ENCODE data around the gene EPOP.

EPOP gene

GRCh38 chr17:38663125-38663751 lies 11.5 kb downstream of the EPOP start:
- no peak overlapping the region for H3K27ac ChIP-seq
- H2AFZ ChIP-seq = no peak overlapping the region
- no peaks in the 10 kb centered on the region for H3K79me2 ChIP-seq
- H3K9me3 ChIP-seq (ENCODE audit: control insufficient read depth, low read length) = no peaks in the 10 kb centered on the region
- no peaks in the 10 kb centered on the region for H3K36me3 ChIP-seq (ENCODE audit: control insufficient read depth, insufficient read depth, low read length)
- H3K4me3 ChIP-seq (ENCODE audit: low read depth, low read length) = no peak overlapping the region
- H3K4me1 ChIP-seq = no peaks in the 10 kb centered on the region
- no peaks in the 10 kb centered on the region for H3K27me3 ChIP-seq (ENCODE audit: control insufficient read depth, insufficient read depth, low read length)
- H3K4me2 ChIP-seq (ENCODE audit: low read length) = no peak overlapping the region
- TF ChIP-seq, protein P1, sequence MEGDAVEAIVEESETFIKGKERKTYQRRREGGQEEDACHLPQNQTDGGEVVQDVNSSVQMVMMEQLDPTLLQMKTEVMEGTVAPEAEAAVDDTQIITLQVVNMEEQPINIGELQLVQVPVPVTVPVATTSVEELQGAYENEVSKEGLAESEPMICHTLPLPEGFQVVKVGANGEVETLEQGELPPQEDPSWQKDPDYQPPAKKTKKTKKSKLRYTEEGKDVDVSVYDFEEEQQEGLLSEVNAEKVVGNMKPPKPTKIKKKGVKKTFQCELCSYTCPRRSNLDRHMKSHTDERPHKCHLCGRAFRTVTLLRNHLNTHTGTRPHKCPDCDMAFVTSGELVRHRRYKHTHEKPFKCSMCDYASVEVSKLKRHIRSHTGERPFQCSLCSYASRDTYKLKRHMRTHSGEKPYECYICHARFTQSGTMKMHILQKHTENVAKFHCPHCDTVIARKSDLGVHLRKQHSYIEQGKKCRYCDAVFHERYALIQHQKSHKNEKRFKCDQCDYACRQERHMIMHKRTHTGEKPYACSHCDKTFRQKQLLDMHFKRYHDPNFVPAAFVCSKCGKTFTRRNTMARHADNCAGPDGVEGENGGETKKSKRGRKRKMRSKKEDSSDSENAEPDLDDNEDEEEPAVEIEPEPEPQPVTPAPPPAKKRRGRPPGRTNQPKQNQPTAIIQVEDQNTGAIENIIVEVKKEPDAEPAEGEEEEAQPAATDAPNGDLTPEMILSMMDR (IDR thresholded peaks at IDR 0.05) = peak; percentile 70
- H3K9ac ChIP-seq = no peak overlapping the region

- H3K27ac ChIP-seq = no peak overlapping the region
- H3K9ac ChIP-seq = no peak overlapping the region
- H3K27me3 ChIP-seq (ENCODE audit: control insufficient read depth, insufficient read depth, low read length) = no peaks in the 10 kb centered on the region
- no peak overlapping the region for H2AFZ ChIP-seq
- H3K4me1 ChIP-seq = no peaks in the 10 kb centered on the region
- H3K79me2 ChIP-seq = no peaks in the 10 kb centered on the region
- no peaks in the 10 kb centered on the region for H3K36me3 ChIP-seq (ENCODE audit: control insufficient read depth, insufficient read depth, low read length)
- H3K9me3 ChIP-seq (ENCODE audit: control insufficient read depth, low read length) = no peaks in the 10 kb centered on the region
- TF ChIP-seq, protein P1 (IDR thresholded peaks at IDR 0.05) = no peak
- H3K4me2 ChIP-seq (ENCODE audit: low read length) = no peak overlapping the region
- H3K4me3 ChIP-seq (ENCODE audit: low read depth, low read length) = no peak overlapping the region
Measured at GRCh38 chr17:38660097-38661025, 14.4 kb downstream of the EPOP start.

DNA sequence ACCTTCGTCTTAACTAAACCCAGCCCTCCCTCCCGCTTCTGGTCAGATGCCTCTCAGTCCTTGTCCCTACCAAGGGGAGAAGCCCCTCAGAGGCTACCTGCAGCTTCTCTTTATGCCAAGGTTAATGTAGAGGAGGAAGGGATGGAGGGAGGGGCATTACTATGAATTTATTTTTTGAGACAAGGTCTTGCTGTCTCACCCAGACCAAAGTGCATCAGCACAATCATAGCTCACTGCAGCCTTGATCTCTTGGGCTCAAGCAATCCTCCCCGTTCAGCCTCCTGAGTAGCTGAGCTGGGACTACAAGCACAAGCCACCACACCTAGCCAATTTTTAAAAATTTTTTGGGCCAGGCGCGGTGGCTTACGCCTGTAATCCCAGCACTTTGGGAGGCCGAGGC lies 15.3 kb downstream of the EPOP start:
- no peaks in the 10 kb centered on the region for H3K36me3 ChIP-seq (ENCODE audit: control insufficient read depth, insufficient read depth, low read length)
- no peaks in the 10 kb centered on the region for H3K4me1 ChIP-seq
- H3K4me2 ChIP-seq (ENCODE audit: low read length) = no peak overlapping the region
- no peaks in the 10 kb centered on the region for H3K9me3 ChIP-seq (ENCODE audit: control insufficient read depth, low read length)
- no peak overlapping the region for H3K9ac ChIP-seq
- H2AFZ ChIP-seq = no peak overlapping the region
- TF ChIP-seq, protein P1 (IDR thresholded peaks at IDR 0.05) = no peak
- H3K4me3 ChIP-seq (ENCODE audit: low read depth, low read length) = no peak overlapping the region
- H3K27me3 ChIP-seq (ENCODE audit: control insufficient read depth, insufficient read depth, low read length) = no peaks in the 10 kb centered on the region
- no peaks in the 10 kb centered on the region for H3K79me2 ChIP-seq
- no peak overlapping the region for H3K27ac ChIP-seq

DNA sequence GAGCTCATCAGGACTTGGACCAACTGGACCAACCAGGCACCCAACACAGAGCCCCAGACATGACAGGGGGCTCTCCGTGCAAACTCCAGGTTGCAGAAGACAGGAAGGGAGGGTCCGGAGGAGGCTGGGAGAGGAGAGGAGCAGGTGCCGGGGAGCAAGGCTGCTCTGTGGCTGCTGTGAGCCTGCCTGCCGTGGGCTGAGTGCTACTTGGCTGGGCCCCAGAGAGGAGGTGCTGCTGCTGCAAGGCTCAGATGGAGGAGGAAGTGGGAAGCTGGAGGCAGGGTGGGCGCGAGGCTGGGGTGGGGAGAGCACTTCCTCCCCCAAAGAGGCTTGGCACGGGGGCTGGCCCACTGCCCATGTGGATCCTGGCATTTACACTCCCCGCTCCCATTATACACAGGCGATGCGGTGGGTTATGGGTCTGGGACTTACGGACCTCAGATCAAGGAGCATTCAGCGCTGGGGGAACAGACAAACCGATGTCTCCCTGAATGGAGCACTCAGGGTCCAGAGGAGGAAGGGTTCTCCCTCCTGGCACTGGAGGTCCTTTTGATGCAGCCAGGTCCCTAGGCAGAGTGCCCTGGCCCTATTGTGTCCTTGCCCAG lies 15.9 kb downstream of the EPOP start:
- Histone ChIP-seq H3K9ac (no peak overlapping the region), H3K79me2 (no peaks in the 10 kb centered on the region), H3K27me3 (ENCODE audit: control insufficient read depth, insufficient read depth, low read length) (no peaks in the 10 kb centered on the region), H3K4me1 (no peaks in the 10 kb centered on the region), H2AFZ (no peak overlapping the region), H3K27ac (no peak overlapping the region), H3K36me3 (ENCODE audit: control insufficient read depth, insufficient read depth, low read length) (no peaks in the 10 kb centered on the region), H3K4me3 (ENCODE audit: low read depth, low read length) (no peak overlapping the region), H3K4me2 (ENCODE audit: low read length) (no peak overlapping the region), H3K9me3 (ENCODE audit: control insufficient read depth, low read length) (no peaks in the 10 kb centered on the region)
- TF ChIP-seq, protein P1 (IDR thresholded peaks at IDR 0.05) = no peak

Data from parathyroid adenoma (tissue), 2 donors.